Measurements from ENCODE around the gene MAST1. TPM values are rescaled to one million over a fixed set of nuclear protein-coding genes. Genes with fewer than 3 reads are reported as not detected.

Gene MAST1
- total and polyA plus RNA-seq, 5 experiments from 2014 or later, result 0.22 to 4.4 (median 0.97) TPM

DNA sequence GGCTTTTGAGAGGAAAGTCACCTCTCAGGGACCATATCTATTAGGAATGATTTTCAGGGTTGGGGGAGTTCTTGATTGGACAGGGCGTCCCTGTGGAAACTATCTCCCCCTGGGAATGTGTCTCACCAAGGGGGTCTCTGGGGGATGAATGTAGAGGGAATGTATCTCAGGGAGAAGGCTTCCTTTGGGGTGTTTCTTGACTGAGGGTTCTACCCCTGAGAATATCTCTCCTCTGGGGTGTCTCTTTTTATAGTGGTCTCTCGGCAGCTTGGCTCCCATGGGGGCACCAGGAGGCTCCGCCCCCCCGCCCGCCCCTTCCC, 4.9 kb upstream of the MAST1 start:
- H3K27me3 Mint-ChIP-seq, result peaks cover 53 to 91% (median 75%) of the 10 kb centered on the region in 5 donors
- peaks cover 18 to 39% (median 25%) of the 10 kb centered on the region in 4 donors for H3K4me1 Mint-ChIP-seq

DNA sequence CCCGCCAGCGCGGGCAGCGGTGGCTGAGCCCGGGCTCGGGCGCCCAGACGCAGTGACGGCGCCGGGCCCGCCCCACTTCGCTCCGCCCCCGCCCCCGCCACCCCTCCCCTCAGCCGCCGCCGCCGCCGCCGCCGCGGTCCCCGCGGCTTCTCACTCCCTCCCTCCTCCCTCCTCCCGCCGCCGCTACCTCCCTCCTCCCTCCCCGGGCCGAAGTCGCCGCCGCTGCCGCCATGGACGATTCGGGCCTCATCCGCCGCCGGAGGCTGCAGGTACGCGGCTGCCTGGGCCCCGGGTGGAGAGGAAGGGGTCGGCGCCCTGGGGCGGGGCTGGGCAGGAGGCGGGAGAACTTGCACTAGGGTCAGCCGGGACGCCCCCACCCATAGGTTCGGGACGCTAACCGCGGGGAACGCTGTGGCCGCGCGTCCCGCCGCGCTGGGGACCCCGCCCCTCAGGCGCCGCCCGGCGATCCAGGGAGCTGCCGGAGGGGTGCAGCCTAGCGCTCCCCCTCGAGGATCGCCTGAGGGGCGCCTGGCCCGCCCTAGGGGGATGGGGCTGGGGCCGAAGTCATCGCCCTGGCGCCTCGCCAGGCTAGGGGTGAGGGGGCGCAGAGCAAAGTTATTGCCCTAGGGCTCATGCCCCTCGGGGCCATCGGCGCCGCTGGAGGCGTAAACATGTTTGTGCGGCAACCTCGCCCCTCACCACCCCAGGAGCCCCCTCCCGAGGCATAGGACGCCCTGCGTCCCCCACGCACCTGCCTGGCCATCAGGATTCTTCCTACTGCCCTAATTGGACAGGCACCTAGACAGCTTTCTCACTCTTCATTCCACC, 4.4 kb upstream of the MAST1 start:
- POLR2A ChIA-PET, result interaction anchor here (0.6 kb wide), 1 partner anchor 13 kb away, joined by 4 read pairs; no protein-coding TSS in a partner anchor
- ATAC-seq (peak in 1 of 2 donors; percentile 23), DNase-seq (peak in 2 of 10 donors; percentile 23 to 66)

More for the DNA sequence above, 4.9 kb upstream of the MAST1 start:
- Mint-ChIP-seq H3K4me3 (peak overlapping the region in 9 of 10 donors; percentile 30 to 68 (median 57)), H3K27ac (peak overlapping the region in 1 of 10 donors; percentile 98), H3K36me3 (peaks cover 2 to 15% (median 3%) of the 10 kb centered on the region in 3 donors), H3K9me3 (peaks cover 0 to 8% (median 2%) of the 10 kb centered on the region in 9 donors)
- POLR2A ChIA-PET, result no interaction called here
- ATAC-seq, result no peak
- no peak for DNase-seq

DNA sequence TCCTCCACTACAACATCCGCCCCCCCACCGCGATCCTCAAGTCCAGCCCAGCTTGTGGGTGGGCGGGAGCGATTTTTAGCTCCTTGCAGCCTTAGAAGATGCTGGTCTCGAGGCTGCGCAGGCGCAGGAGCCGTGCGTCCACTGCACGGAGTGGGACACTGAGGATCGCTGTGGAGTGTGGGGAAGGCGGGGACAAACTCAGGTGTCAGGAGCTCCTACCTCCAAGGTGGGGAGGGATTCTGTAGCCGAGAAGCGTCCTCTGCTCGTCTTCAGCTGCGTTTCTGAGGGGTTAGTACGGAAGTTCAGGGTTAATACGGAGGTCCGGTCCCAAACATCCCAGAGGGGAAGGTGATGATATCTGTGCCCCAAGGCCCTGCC, 3.8 kb upstream of the MAST1 start, which contains the start of gene RTBDN:
TSS of gene RTBDN (minus strand) at position 14 of the 378 bp plus-strand sequence. CDS start 4,600 bp downstream, outside the sequence.
- ATAC-seq, result no peak
- DNase-seq, result no peak
- H3K27me3 Mint-ChIP-seq, result peaks cover 57 to 91% (median 70%) of the 10 kb centered on the region in 5 donors
- peak within 1 kb of the TSS in 2 of 10 donors; percentile 45 to 73 for H3K27ac Mint-ChIP-seq
- H3K9me3 Mint-ChIP-seq, result peaks cover 0 to 8% (median 2%) of the 10 kb centered on the region in 9 donors
- peak within 1 kb of the TSS; percentile 19 to 79 (median 64) for H3K4me3 Mint-ChIP-seq
- POLR2A ChIA-PET, result interaction anchor here (0.6 kb wide), 1 partner anchor 13 kb away, joined by 4 read pairs; no protein-coding TSS in a partner anchor
- peaks cover 22 to 46% (median 36%) of the 10 kb centered on the region in 4 donors for H3K4me1 Mint-ChIP-seq
- H3K36me3 Mint-ChIP-seq, result peaks cover 2 to 15% (median 3%) of the 10 kb centered on the region in 3 donors

More for the DNA sequence above, 4.4 kb upstream of the MAST1 start:
- H3K4me1 Mint-ChIP-seq, result peaks cover 18 to 40% (median 30%) of the 10 kb centered on the region in 4 donors
- H3K27ac Mint-ChIP-seq, result peak overlapping the region in 1 of 10 donors; percentile 73
- H3K27me3 Mint-ChIP-seq, result peaks cover 53 to 91% (median 69%) of the 10 kb centered on the region in 5 donors
- H3K36me3 Mint-ChIP-seq, result peaks cover 2 to 15% (median 3%) of the 10 kb centered on the region in 3 donors
- H3K9me3 Mint-ChIP-seq, result peaks cover 0 to 8% (median 2%) of the 10 kb centered on the region in 9 donors
- peak overlapping the region; percentile 19 to 79 (median 60) for H3K4me3 Mint-ChIP-seq

DNA sequence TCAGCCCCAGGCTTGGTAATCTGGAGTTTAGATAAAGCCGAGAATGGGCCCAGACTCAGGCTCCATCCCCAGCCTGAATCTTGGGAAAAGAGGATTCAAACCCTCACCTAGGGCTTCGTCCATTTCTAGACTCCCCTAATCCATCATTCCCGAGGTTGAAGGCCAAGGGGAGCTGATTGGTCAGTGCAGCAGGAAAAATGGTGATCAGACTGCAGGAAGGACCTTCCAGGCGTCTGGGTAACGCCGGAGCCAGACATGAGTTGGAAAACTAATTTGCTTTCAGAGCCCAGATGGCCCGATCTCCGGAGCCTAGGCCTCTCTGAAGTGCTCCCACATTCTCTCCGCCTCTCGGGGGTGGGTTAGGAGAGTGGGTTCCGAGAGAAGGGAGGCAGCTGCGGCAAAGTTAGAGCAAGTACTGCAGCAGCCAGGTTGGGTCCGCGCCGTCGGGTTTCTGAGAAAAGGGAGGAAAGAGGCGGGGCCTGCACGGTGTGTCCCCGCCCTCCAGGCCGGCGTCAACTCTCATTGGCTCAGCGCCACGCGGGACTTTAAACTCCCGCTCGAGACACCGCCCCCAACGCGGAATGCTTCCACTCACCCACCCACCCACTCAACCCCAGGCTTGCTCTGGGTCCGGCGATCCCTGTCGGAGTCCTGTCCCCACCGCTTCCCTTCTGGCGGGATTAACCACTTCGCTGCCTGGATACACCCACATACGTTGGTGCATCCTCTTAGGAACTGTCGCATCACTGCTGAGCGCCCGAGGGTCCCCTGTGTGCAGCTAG, 3.1 kb upstream of the MAST1 start:
- H3K27ac Mint-ChIP-seq, result peak overlapping the region in 1 of 10 donors; percentile 45
- H3K36me3 Mint-ChIP-seq, result peaks cover 2 to 15% (median 3%) of the 10 kb centered on the region in 3 donors
- DNase-seq, result peak in 5 of 10 donors; percentile 27 to 67 (median 44)
- peak in 1 of 2 donors; percentile 40 for ATAC-seq
- POLR2A ChIA-PET, result interaction anchor here (0.6 kb wide), 1 partner anchor 99 kb away, joined by 3 read pairs; no protein-coding TSS in a partner anchor
- peak overlapping the region in 8 of 10 donors; percentile 20 to 79 (median 60) for H3K4me3 Mint-ChIP-seq
- H3K27me3 Mint-ChIP-seq, result peaks cover 60 to 91% (median 69%) of the 10 kb centered on the region in 5 donors
- peaks cover 0 to 8% (median 2%) of the 10 kb centered on the region in 9 donors for H3K9me3 Mint-ChIP-seq
- H3K4me1 Mint-ChIP-seq, result peaks cover 23 to 51% (median 39%) of the 10 kb centered on the region in 4 donors

DNA sequence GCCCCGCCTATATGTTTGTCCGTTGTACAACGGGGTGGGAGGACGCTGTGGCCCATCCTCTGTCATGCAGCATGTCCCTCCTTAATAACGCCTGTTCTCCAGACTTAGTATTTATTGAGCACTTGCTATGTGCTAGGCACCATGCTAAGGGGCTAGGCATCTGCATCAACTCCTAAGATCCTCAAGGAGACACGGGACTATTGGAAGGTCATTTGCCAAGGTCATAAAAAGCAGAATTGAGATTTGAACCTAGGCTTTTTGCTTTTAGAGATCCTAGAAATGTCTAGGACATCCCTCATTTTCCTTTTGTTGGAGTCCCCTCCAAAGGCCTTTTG, 1.8 kb upstream of the MAST1 start:
- peaks cover 0 to 6% (median 2%) of the 10 kb centered on the region in 9 donors for H3K9me3 Mint-ChIP-seq
- peak overlapping the region in 1 of 10 donors; percentile 26 for H3K4me3 Mint-ChIP-seq
- no peak overlapping the region for H3K27ac Mint-ChIP-seq
- H3K27me3 Mint-ChIP-seq, result peaks cover 58 to 91% (median 68%) of the 10 kb centered on the region in 5 donors
- POLR2A ChIA-PET, result no interaction called here
- DNase-seq (no peak), ATAC-seq (no peak)
- peaks cover 29 to 64% (median 49%) of the 10 kb centered on the region in 4 donors for H3K4me1 Mint-ChIP-seq
- H3K36me3 Mint-ChIP-seq, result peaks cover 0 to 13% (median 3%) of the 10 kb centered on the region in 3 donors

DNA sequence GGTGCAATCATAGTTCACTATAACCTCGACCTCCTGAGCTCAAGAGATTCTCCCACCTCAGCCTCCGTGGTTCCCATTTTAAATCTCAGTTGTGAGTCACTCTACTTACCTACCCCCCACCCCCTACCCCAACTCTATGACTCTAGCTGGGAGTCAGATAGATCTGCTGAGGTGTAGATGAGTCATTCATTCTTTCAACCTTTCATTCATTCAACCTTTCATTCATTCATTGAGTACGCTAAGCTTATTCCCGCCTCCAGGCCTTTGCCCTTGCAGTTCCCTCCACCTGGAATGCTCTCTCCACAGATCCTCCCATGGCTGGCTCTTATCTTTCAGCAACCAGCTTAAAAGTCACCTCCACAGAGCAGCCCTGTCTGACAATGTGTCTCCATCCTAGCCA, 1.1 kb upstream of the MAST1 start:
- POLR2A ChIA-PET, result interaction anchor here (0.7 kb wide), 1 partner anchor 266 kb away, joined by 3 read pairs; no protein-coding TSS in a partner anchor
- Mint-ChIP-seq H3K9me3 (peaks cover 0 to 4% (median 0%) of the 10 kb centered on the region in 9 donors), H3K4me1 (peaks cover 30 to 62% (median 47%) of the 10 kb centered on the region in 4 donors), H3K27me3 (peaks cover 56 to 91% (median 68%) of the 10 kb centered on the region in 5 donors), H3K27ac (no peak overlapping the region), H3K4me3 (peak overlapping the region in 6 of 10 donors; percentile 11 to 46 (median 22)), H3K36me3 (peaks cover 0 to 15% (median 3%) of the 10 kb centered on the region in 3 donors)
- DNase-seq, result no peak
- ATAC-seq, result no peak

DNA sequence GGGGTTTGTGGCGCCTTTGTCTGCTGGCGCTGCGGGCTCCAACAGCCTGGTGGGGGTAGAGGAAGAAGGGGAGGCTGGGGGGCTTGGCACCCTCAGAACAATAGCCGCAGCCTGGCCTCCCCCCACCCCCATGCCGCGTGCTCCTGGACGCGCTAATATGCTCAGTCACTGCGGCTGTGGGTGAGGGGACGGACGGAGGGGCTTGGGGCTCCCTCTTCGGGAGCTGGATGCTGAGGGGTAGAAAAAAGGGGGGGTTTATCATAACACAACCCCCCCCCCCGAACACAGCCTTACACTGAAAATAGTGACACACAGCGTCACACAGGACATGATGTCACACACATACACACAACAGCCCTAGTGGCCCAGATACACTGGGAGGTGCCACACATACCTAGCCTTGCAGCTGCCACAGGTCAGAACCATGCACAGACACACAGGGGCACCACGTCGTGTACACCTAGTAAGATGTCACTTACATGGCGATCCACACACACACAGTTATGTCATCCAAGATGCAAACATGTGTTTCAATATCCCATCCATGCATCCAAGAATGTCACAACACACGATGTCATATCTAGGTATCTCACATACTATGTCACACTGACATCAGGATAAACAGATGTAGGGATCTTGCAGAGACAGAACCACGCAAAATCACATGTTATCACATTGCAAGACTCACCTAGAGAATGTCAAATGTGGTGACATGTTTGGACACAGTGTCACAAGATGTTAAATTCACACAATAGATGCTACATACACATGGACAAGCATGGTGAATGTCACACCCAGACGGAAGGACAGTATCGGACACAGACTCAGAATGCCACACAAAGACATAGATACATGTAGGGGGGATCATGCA, 806 bp downstream of the MAST1 start:
- H3K27ac Mint-ChIP-seq, result peak overlapping the region in 1 of 10 donors; percentile 75
- peaks cover 0 to 4% (median 0%) of the 10 kb centered on the region in 9 donors for H3K9me3 Mint-ChIP-seq
- peaks cover 55 to 92% (median 67%) of the 10 kb centered on the region in 5 donors for H3K27me3 Mint-ChIP-seq
- H3K4me3 Mint-ChIP-seq, result peak overlapping the region; percentile 4 to 82 (median 74)
- H3K36me3 Mint-ChIP-seq, result peaks cover 0 to 11% (median 2%) of the 10 kb centered on the region in 3 donors
- DNase-seq, result peak in 2 of 10 donors; percentile 21 to 62
- peak in 1 of 2 donors; percentile 68 for ATAC-seq
- peaks cover 23 to 50% (median 38%) of the 10 kb centered on the region in 4 donors for H3K4me1 Mint-ChIP-seq
- POLR2A ChIA-PET, result no interaction called here

DNA sequence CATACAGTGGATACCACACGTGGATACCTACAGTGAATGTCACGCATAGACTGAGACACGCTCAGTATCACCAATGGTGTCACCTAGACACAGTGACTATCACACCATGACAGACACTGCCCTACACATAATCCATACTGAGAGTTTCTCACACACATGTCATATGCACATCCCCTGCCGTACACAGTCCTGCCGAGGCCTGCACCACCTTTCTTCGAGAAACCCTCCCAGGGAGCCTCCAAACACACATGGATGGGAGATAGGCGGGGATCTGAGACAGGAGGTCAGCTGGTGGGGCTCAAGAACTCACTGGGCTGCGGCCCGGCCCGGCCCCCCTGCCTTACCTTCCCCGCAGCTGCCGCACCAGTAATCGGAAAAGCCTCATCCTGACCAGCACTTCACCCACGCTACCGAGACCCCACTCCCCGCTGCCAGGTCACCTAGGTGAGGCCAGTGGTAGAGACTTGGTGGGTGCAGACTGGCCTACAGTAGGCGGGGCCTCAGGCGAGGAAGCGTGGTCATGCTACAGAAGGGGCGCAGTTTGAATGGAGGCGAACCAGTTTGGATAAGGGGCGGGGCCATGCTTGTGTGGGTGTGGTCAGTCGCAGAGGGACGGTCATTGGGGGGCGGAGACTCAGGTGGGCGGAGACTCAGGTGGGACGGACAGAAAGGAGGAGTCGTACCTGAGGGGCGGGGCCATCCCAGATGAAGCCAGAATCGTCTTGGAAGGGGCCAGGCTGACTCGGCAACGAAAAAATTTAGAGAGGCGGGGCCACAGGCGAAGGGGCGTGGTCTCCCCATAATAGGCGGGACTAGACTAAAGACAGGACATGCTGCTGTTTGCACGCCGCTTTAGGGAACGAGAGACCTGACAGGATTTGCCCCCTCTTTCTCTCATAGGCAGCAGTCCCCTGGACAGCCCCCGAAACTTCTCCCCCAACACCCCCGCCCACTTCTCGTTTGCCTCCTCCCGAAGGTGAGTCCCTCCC, 2.1 kb downstream of the MAST1 start:
- H3K4me3 Mint-ChIP-seq, result peak overlapping the region in 9 of 10 donors; percentile 7 to 75 (median 43)
- no peaks in the 10 kb centered on the region for H3K9me3 Mint-ChIP-seq
- peaks cover 0 to 11% (median 2%) of the 10 kb centered on the region in 3 donors for H3K36me3 Mint-ChIP-seq
- H3K27me3 Mint-ChIP-seq, result peaks cover 54 to 89% (median 66%) of the 10 kb centered on the region in 5 donors
- peak overlapping the region in 1 of 10 donors; percentile 70 for H3K27ac Mint-ChIP-seq
- ATAC-seq, result peak in 1 of 2 donors; percentile 24
- POLR2A ChIA-PET, result no interaction called here
- DNase-seq, result peak in 4 of 10 donors; percentile 14 to 39 (median 28)
- peaks cover 19 to 43% (median 33%) of the 10 kb centered on the region in 4 donors for H3K4me1 Mint-ChIP-seq

DNA sequence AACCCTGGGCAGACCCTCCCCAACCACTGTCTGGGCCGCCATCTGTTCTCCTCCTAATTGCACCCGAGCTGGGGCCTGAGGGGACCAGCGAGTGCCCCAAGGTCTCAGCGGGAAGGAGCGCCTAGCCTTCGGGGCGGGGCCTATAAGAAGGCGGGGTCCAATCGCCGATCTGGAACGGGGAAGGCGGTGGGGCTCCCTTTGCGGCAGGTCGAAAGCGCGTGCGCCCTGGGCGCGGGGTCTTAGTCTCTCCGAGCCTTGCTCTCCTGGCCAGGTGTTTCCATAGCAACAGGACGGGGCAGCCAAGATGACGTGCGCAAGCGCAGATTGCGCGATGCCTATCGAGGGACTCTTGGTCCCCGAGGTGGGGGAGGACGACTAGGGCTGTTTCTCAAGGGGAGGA, 2.8 kb downstream of the MAST1 start:
- ATAC-seq (no peak), DNase-seq (no peak)
- peaks cover 51 to 89% (median 61%) of the 10 kb centered on the region in 5 donors for H3K27me3 Mint-ChIP-seq
- peaks cover 0 to 11% (median 2%) of the 10 kb centered on the region in 3 donors for H3K36me3 Mint-ChIP-seq
- POLR2A ChIA-PET, result no interaction called here
- no peak overlapping the region for H3K27ac Mint-ChIP-seq
- peak overlapping the region; percentile 7 to 75 (median 42) for H3K4me3 Mint-ChIP-seq
- H3K9me3 Mint-ChIP-seq, result no peaks in the 10 kb centered on the region
- peaks cover 19 to 43% (median 33%) of the 10 kb centered on the region in 4 donors for H3K4me1 Mint-ChIP-seq

DNA sequence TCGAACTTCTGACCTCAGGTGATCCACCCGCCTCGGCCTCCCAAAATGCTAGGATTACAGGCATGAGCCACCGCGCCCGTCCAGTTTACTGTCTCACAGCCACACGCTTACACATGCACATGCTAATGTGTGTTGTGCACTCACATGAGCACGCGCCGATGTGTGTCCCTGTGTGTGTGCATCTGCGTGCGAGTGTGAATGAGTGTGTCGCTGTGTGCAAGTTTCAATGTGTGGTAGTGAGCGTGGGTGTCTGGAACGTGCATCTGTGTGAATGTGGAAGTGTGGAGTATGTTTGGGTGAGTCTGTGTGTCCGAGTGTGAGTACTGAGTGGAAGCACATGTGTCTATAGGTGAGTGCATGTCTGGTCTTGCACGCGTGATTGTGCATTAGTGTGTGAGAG, 4.2 kb downstream of the MAST1 start:
- Mint-ChIP-seq H3K27ac (no peak overlapping the region), H3K4me3 (peak overlapping the region in 1 of 10 donors; percentile 11), H3K4me1 (peaks cover 21 to 36% (median 34%) of the 10 kb centered on the region in 4 donors), H3K27me3 (peaks cover 43 to 88% (median 56%) of the 10 kb centered on the region in 5 donors), H3K36me3 (peaks cover 0 to 11% (median 2%) of the 10 kb centered on the region in 3 donors), H3K9me3 (no peaks in the 10 kb centered on the region)
- DNase-seq (no peak), ATAC-seq (no peak)
- POLR2A ChIA-PET, result no interaction called here
